ENCODE measurements around the gene PRUNE1.
A peak's percentile ranks its signal among the peaks of the same experiment; 100 is the strongest.

Gene PRUNE1

DNA sequence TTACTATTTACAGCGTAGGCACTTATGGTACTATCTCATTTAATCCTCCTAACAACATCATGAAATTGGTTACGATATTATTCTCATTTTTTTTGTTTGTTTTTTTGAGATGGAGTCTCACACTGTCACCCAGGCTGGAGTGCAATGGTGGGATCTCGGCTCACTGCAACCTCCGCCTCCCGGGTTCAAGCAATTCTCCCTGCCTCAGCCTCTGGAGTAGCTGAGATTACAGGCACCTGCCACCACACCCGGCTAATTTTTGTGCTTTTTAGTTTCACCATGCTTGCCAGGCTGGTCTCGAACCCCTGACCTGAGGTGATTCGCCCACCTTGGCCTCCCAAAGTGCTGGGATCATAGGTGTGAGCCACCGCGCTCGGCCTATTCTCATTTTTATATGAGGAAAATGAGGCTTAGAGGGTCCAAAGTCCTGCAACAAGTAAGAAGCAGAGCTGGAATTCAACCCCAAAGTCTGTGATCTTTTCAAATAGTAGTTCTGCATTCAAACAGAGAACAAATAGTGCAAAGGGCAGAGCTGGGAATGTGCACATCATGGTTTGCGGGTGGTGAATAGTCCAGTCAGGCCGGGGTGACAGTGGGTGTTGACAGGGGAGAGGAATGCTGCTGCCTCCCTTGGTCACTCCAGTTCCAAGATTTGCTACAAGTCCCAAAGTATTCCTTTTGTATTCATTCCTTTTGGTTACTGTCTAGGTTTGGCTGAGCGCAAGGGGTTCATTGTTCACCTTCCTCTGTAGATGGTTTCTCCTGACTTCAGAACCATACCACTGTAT lies 4.6 kb downstream of the PRUNE1 start:
- TF ChIP-seq CTCF (IDR thresholded peaks at IDR 0.05; ENCODE audit: low read depth, low read length), result no peak
- no peak for TF ChIP-seq EZH2phosphoT487 (IDR thresholded peaks at IDR 0.05; ENCODE audit: low read depth)
- Histone ChIP-seq H3K4me3 (ENCODE audit: low read length) (no peak overlapping the region), H3K9me3 (ENCODE audit: insufficient read depth, low read length) (no peaks in the 10 kb centered on the region), H3K36me3 (replicated peaks; ENCODE audit: low read depth, low read length) (no peaks in the 10 kb centered on the region), H3K27me3 (ENCODE audit: low read depth, low read length) (no peaks in the 10 kb centered on the region), H3K4me1 (ENCODE audit: low read length) (peaks cover 12% of the 10 kb centered on the region), H3K79me2 (ENCODE audit: low read length) (peaks cover 14% of the 10 kb centered on the region; the same call in 1 of the 2 replicates), H3K27ac (ENCODE audit: low read length) (no peak overlapping the region), H3K4me2 (ENCODE audit: low read length) (no peak overlapping the region), H3K9ac (ENCODE audit: low read length) (no peak overlapping the region), H4K20me1 (ENCODE audit: insufficient read depth, low read length) (no peaks in the 10 kb centered on the region), H2AFZ (ENCODE audit: low read depth, low read length) (no peak overlapping the region)

- H3K4me1 ChIP-seq (ENCODE audit: low read length), result peaks cover 11% of the 10 kb centered on the region
- H3K4me3 ChIP-seq (ENCODE audit: low read length), result no peak overlapping the region
- H3K79me2 ChIP-seq (ENCODE audit: low read length), result peaks cover 12% of the 10 kb centered on the region; the same call in 1 of the 2 replicates
- H3K36me3 ChIP-seq (replicated peaks; ENCODE audit: low read depth, low read length), result peaks cover 2% of the 10 kb centered on the region
- H4K20me1 ChIP-seq (ENCODE audit: insufficient read depth, low read length), result no peaks in the 10 kb centered on the region
- no peak overlapping the region for H3K4me2 ChIP-seq (ENCODE audit: low read length)
- H3K27me3 ChIP-seq (ENCODE audit: low read depth, low read length), result no peaks in the 10 kb centered on the region
- no peaks in the 10 kb centered on the region for H3K9me3 ChIP-seq (ENCODE audit: insufficient read depth, low read length)
- H2AFZ ChIP-seq (ENCODE audit: low read depth, low read length), result no peak overlapping the region
- H3K9ac ChIP-seq (ENCODE audit: low read length), result no peak overlapping the region
- no peak overlapping the region for H3K27ac ChIP-seq (ENCODE audit: low read length)
- TF ChIP-seq CTCF (IDR thresholded peaks at IDR 0.05; ENCODE audit: low read depth, low read length) (no peak), EZH2phosphoT487 (IDR thresholded peaks at IDR 0.05; ENCODE audit: low read depth) (no peak)
Observed at GRCh38 chr1:151013518-151013917, 5.3 kb downstream of the PRUNE1 start.

DNA sequence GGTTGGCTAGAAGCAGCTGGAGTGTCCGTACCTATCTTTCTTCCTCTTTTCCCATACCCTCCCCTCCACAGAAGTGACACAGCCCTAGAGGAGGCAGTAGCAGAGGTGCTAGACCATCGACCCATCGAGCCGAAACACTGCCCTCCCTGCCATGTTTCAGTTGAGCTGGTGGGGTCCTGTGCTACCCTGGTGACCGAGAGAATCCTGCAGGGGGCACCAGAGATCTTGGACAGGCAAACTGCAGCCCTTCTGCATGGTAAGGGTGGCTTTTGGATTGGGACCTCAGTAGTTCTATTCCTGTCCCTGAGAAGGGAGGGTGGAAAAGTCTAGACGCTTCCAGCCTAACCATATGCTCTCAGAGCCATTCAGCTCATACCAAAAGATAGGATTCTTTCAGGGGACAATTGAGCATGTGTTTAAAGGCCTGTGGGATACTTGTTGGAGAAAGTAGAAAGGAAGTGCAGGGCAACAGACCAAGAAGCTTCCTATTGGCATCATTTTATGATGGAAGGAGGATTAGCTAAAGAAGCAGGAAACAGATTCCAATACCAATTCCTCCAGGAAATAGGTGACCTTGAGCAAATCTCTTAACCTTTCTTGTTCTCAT lies 16.4 kb downstream of the PRUNE1 start:
- peak; percentile 89 for TF ChIP-seq CTCF (IDR thresholded peaks at IDR 0.05; ENCODE audit: low read depth, low read length)
- TF ChIP-seq EZH2phosphoT487 (IDR thresholded peaks at IDR 0.05; ENCODE audit: low read depth), result no peak

DNA sequence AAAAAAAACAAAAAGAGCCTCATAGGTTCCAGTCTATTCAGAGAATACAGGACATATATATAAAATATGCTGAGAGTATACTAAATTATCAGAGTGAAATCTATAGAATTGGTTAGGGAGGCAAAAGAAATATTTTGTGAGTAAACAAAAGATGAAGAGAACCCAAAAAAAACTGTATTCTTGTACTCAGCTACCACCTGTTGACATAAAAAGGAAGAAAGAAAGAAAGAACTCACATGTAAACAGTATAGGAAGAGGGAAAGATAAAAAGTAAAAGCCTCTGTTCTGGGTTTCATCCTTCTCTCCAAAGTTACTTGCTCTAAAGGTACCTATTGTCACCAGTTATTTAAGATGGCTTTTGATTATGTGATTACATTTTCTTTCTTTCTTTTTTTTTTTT lies 18.2 kb downstream of the PRUNE1 start:
- no peaks in the 10 kb centered on the region for H3K79me2 ChIP-seq (ENCODE audit: low read length)

More for the DNA sequence above, 16.4 kb downstream of the PRUNE1 start:
- no peaks in the 10 kb centered on the region; the same call in 1 of the 2 replicates for H3K4me1 ChIP-seq (ENCODE audit: low read length)
- no peak overlapping the region for H3K4me3 ChIP-seq (ENCODE audit: low read length)
- H3K9me3 ChIP-seq (ENCODE audit: insufficient read depth, low read length), result no peaks in the 10 kb centered on the region
- H3K27ac ChIP-seq (ENCODE audit: low read length), result no peak overlapping the region
- no peak overlapping the region for H3K9ac ChIP-seq (ENCODE audit: low read length)
- H2AFZ ChIP-seq (ENCODE audit: low read depth, low read length), result no peak overlapping the region
- H3K27me3 ChIP-seq (ENCODE audit: low read depth, low read length), result no peaks in the 10 kb centered on the region
- no peaks in the 10 kb centered on the region for H3K79me2 ChIP-seq (ENCODE audit: low read length)
- H4K20me1 ChIP-seq (ENCODE audit: insufficient read depth, low read length), result no peaks in the 10 kb centered on the region
- peak overlapping the region; percentile 30 for H3K4me2 ChIP-seq (ENCODE audit: low read length)
- H3K36me3 ChIP-seq (replicated peaks; ENCODE audit: low read depth, low read length), result peaks cover 14% of the 10 kb centered on the region

More for the DNA sequence above, 18.2 kb downstream of the PRUNE1 start:
- Histone ChIP-seq H2AFZ (ENCODE audit: low read depth, low read length) (no peak overlapping the region), H3K4me3 (ENCODE audit: low read length) (no peak overlapping the region), H3K9ac (ENCODE audit: low read length) (no peak overlapping the region), H3K36me3 (replicated peaks; ENCODE audit: low read depth, low read length) (peaks cover 14% of the 10 kb centered on the region), H3K27ac (ENCODE audit: low read length) (no peak overlapping the region), H3K4me1 (ENCODE audit: low read length) (no peaks in the 10 kb centered on the region; the same call in 1 of the 2 replicates), H3K9me3 (ENCODE audit: insufficient read depth, low read length) (no peaks in the 10 kb centered on the region), H3K4me2 (ENCODE audit: low read length) (no peak overlapping the region), H3K27me3 (ENCODE audit: low read depth, low read length) (no peaks in the 10 kb centered on the region), H4K20me1 (ENCODE audit: insufficient read depth, low read length) (no peaks in the 10 kb centered on the region)
- TF ChIP-seq EZH2phosphoT487 (IDR thresholded peaks at IDR 0.05; ENCODE audit: low read depth) (no peak), CTCF (IDR thresholded peaks at IDR 0.05; ENCODE audit: low read depth, low read length) (no peak)
